ENCODE results near the gene HS3ST5.

The HS3ST5 gene

DNA sequence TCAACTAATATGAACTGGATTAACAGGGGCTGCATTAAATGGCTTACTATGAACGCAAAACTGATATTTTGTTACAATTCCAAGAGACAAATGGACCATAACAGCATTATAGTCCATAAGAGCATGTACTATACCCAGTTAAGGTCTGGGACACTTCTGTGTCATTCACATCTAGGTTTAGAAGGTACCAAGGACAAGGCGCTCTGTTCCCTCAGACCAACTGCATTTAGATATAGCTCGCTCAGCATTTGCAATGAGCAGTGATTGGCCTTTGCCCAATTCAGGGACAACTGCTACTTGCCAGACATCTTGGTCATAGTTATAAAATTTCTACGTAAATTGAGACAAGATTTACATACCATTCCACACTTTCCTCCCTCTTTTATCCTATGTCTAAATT lies 132.4 kb downstream of the HS3ST5 start:
- no peaks in the 10 kb centered on the region for H3K27me3 ChIP-seq
- no peaks in the 10 kb centered on the region for H3K9me3 ChIP-seq
- H3K4me1 ChIP-seq (ENCODE audit: control insufficient read depth in 1 of 2, insufficient read depth in 1 of 2, low read depth in 1 of 2, low read length in 1 of 2) = no peaks in the 10 kb centered on the region
- no peaks in the 10 kb centered on the region for H3K36me3 ChIP-seq
- TF ChIP-seq, protein P1, sequence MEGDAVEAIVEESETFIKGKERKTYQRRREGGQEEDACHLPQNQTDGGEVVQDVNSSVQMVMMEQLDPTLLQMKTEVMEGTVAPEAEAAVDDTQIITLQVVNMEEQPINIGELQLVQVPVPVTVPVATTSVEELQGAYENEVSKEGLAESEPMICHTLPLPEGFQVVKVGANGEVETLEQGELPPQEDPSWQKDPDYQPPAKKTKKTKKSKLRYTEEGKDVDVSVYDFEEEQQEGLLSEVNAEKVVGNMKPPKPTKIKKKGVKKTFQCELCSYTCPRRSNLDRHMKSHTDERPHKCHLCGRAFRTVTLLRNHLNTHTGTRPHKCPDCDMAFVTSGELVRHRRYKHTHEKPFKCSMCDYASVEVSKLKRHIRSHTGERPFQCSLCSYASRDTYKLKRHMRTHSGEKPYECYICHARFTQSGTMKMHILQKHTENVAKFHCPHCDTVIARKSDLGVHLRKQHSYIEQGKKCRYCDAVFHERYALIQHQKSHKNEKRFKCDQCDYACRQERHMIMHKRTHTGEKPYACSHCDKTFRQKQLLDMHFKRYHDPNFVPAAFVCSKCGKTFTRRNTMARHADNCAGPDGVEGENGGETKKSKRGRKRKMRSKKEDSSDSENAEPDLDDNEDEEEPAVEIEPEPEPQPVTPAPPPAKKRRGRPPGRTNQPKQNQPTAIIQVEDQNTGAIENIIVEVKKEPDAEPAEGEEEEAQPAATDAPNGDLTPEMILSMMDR (IDR thresholded peaks at IDR 0.05) = no peak
- no peak overlapping the region for H3K27ac ChIP-seq
- H3K4me3 ChIP-seq (ENCODE audit: low read depth in 1 of 2, low read length in 1 of 2) = no peak overlapping the region

DNA sequence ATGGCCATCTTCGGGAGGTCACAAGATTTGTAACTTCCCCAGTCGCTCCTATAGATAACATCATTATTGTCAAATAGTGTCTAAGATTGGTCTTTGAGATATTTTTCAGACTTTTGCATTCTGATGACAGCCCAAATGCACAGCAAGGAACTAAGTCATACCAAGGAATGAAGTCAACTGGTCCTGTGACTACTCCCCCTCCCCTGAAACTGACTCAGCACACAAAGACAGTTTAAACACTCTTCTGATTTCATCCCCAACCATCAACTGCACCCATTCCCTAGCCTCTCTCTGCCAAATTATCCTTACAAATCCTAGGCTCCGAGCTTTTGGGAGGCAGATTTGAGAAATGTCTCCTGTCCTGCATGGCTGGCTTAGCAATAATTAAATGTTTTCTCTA lies 139.4 kb downstream of the HS3ST5 start:
- H3K4me3 ChIP-seq (ENCODE audit: low read depth in 1 of 2, low read length in 1 of 2) = no peak overlapping the region
- H3K36me3 ChIP-seq = no peaks in the 10 kb centered on the region
- H3K4me1 ChIP-seq (ENCODE audit: control insufficient read depth in 1 of 2, insufficient read depth in 1 of 2, low read depth in 1 of 2, low read length in 1 of 2) = no peaks in the 10 kb centered on the region
- no peak overlapping the region for H3K27ac ChIP-seq
- TF ChIP-seq, protein P1 (IDR thresholded peaks at IDR 0.05) = no peak
- no peaks in the 10 kb centered on the region for H3K9me3 ChIP-seq
- no peaks in the 10 kb centered on the region for H3K27me3 ChIP-seq

DNA sequence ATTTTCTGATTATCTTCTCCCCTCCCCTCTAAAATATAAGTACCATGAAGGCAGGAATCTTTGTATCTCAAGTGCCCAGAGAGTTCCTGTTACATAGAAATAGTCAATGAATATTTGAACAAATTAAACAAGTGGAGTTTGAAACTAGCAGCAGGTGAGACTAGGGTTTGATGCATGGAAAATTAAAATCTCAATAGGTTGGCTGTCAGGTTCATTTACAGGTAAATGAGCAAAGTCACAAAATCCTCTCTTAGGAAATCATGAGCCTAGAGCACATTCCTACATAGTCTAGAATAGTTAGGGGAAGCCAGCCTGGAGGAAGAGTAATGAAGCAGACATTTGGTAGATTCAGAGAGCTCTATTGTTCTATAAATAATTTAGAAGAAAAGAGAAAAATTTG lies 140.4 kb downstream of the HS3ST5 start:
- Histone ChIP-seq H3K4me3 (ENCODE audit: low read depth in 1 of 2, low read length in 1 of 2) (no peak overlapping the region), H3K9me3 (no peaks in the 10 kb centered on the region), H3K27ac (no peak overlapping the region), H3K27me3 (no peaks in the 10 kb centered on the region), H3K4me1 (ENCODE audit: control insufficient read depth in 1 of 2, insufficient read depth in 1 of 2, low read depth in 1 of 2, low read length in 1 of 2) (no peaks in the 10 kb centered on the region), H3K36me3 (no peaks in the 10 kb centered on the region)
- TF ChIP-seq, protein P1 (IDR thresholded peaks at IDR 0.05) = no peak

DNA sequence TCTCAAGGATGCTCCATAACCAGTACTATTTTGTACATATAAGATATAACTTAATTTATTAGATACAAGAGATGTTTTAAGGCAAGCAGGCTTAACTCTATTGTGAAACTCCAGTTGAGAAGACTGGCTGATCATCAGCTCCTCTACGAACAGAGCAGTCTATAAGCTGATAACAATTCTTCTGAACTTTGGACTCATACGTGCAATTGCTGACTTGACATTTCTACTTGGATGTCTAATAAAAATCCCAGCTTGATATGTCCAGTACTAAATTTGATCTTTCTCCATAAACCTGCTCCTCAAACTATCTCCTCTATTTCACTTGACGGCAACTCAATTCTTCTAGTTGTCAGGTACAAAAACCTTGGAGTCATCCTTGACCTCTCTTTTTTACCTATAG lies 141.9 kb downstream of the HS3ST5 start:
- H3K4me3 ChIP-seq (ENCODE audit: low read depth in 1 of 2, low read length in 1 of 2) = no peak overlapping the region
- H3K36me3 ChIP-seq = no peaks in the 10 kb centered on the region
- no peaks in the 10 kb centered on the region for H3K4me1 ChIP-seq (ENCODE audit: control insufficient read depth in 1 of 2, insufficient read depth in 1 of 2, low read depth in 1 of 2, low read length in 1 of 2)
- H3K9me3 ChIP-seq = no peaks in the 10 kb centered on the region
- H3K27me3 ChIP-seq = no peaks in the 10 kb centered on the region
- TF ChIP-seq, protein P1 (IDR thresholded peaks at IDR 0.05) = no peak
- H3K27ac ChIP-seq = no peak overlapping the region

DNA sequence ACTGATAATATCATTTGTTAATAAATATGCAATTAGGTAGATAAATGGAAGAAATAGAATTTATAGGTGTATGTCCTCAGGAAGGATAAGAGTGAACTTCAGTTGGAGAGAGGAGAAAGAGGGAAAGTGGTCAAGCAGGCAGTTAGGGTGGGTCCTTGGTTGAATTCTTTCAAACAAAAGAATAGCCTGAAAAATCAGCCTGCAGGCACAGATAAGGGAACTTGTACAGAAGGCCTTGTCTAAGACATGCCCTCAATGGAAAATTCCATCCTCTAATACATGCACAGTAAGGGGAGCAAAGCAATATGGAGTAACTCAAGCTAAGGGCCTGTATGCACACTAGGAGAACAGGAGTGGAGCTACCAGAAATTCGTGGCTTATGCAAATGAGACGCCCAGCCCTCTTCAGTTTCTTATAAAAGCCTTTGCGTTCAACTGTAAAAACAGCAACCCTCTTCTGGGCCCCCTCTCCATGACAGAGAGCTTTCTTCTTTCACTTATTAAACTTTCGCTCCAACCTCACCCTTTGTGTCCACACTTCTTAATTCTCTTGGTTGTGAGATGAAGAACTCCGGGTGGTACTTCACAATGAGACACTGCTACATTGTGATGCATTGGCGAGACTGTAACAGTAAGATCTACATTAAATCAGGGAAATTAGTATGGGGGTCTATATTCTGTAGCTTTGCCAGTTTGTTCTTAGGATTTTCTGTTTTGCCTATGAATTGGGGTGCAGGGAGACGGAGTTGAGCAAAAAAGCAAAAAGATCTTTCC lies 147.0 kb downstream of the HS3ST5 start:
- Histone ChIP-seq H3K9me3 (no peaks in the 10 kb centered on the region), H3K27ac (no peak overlapping the region), H3K36me3 (no peaks in the 10 kb centered on the region), H3K27me3 (no peaks in the 10 kb centered on the region), H3K4me1 (ENCODE audit: control insufficient read depth in 1 of 2, insufficient read depth in 1 of 2, low read depth in 1 of 2, low read length in 1 of 2) (peaks cover 0 to 8% of the 10 kb centered on the region in 2 experiments), H3K4me3 (ENCODE audit: low read depth in 1 of 2, low read length in 1 of 2) (no peak overlapping the region)
- TF ChIP-seq, protein P1 (IDR thresholded peaks at IDR 0.05) = no peak
